ENCODE measurements around the gene LCE6A.

DNA sequence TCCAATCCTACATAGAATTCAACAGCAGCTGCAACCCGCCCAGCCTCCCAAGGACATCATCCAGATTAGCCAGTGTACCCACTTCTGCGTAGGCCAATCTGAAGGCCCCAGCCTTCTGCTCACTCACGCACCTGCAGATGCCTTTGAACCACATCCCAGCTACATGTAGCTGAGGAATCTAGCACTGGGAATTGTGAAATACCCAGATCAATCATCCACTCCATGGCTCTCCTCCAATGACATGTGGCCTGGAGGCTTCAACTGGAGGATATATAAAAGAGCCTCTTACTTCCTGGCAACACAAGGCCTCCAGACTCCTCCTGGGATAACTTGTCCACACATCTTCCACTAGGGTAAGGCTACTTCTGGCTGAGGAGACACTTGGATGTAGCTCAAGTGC, at the start of gene LCE6A:
- TF ChIP-seq, protein P1, sequence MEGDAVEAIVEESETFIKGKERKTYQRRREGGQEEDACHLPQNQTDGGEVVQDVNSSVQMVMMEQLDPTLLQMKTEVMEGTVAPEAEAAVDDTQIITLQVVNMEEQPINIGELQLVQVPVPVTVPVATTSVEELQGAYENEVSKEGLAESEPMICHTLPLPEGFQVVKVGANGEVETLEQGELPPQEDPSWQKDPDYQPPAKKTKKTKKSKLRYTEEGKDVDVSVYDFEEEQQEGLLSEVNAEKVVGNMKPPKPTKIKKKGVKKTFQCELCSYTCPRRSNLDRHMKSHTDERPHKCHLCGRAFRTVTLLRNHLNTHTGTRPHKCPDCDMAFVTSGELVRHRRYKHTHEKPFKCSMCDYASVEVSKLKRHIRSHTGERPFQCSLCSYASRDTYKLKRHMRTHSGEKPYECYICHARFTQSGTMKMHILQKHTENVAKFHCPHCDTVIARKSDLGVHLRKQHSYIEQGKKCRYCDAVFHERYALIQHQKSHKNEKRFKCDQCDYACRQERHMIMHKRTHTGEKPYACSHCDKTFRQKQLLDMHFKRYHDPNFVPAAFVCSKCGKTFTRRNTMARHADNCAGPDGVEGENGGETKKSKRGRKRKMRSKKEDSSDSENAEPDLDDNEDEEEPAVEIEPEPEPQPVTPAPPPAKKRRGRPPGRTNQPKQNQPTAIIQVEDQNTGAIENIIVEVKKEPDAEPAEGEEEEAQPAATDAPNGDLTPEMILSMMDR (IDR thresholded peaks at IDR 0.05) = no peak
- TF ChIP-seq TCF12 (IDR thresholded peaks at IDR 0.05) (no peak), REST (IDR thresholded peaks at IDR 0.05; ENCODE audit: low read depth, low read length) (no peak), RAD21 (IDR thresholded peaks at IDR 0.05; ENCODE audit: low read length) (no peak), POLR2AphosphoS5 (IDR thresholded peaks at IDR 0.05; ENCODE audit: low read depth, low read length) (no peak), NFIC (IDR thresholded peaks at IDR 0.05; ENCODE audit: borderline replicate concordance) (no peak), TAF1 (IDR thresholded peaks at IDR 0.05; ENCODE audit: borderline replicate concordance, low read depth, low read length) (no peak), JUND (IDR thresholded peaks at IDR 0.05) (no peak), MAX (IDR thresholded peaks at IDR 0.05; ENCODE audit: low read depth) (no peak), PBX3 (IDR thresholded peaks at IDR 0.05) (no peak), SIN3A (IDR thresholded peaks at IDR 0.05; ENCODE audit: borderline replicate concordance, low read depth, low read length) (no peak), FOXJ3 (CRISPR knock-in tag; IDR thresholded peaks at IDR 0.05) (no peak)
